GM23338 (cell line): ENCODE results near the gene ZFYVE28. TPM values are rescaled to one million over a fixed set of nuclear protein-coding genes. Genes with fewer than 3 reads are reported as not detected.

Experiments
- ATAC-seq: fragments of 200-7000 bp; cut with Tn5 transposase; 3 replicates; pipeline ENCODE4 v1.9.1; 2020
- DNase-seq: peaks from one replicate; pipeline ENCODE4 v3.0.0-alpha.2; 2015; ENCODE audit warnings: low spot score
- H2AFZ ChIP-seq: fragments of 200-600 bp; sonication (generic); 2 replicates; pipeline ENCODE4 v1.8.0; 2016; ENCODE audit warnings: antibody characterized with exemption, mild to moderate bottlenecking, moderate library complexity
- H3F3A ChIP-seq: fragments of 200-600 bp; sonication (generic); replicated peaks from 2 replicates; pipeline ENCODE4 v1.8.0; 2017; ENCODE audit warnings: antibody characterized with exemption, mixed run types, low read depth
- H3K27ac ChIP-seq: fragments of 200-600 bp; sonication (generic); 2 replicates; pipeline ENCODE4 v1.6.1; 2016; ENCODE audit warnings: low read depth
- H3K27me3 ChIP-seq: fragments of 200-600 bp; sonication (generic); 2 replicates; pipeline ENCODE4 v1.8.0; 2016; ENCODE audit warnings: mild to moderate bottlenecking, mixed run types, moderate library complexity; ENCODE audit not compliant: insufficient read depth
- H3K36me3 ChIP-seq: fragments of 200-600 bp; sonication (generic); 2 replicates; pipeline ENCODE4 v1.8.0; 2016; ENCODE audit warnings: mild to moderate bottlenecking; ENCODE audit not compliant: insufficient read depth
- H3K4me1 ChIP-seq: fragments of 200-600 bp; sonication (generic); 2 replicates; pipeline ENCODE4 v1.8.0; 2016; ENCODE audit warnings: mild to moderate bottlenecking, moderate library complexity; ENCODE audit not compliant: insufficient read depth
- H3K4me2 ChIP-seq: fragments of 200-600 bp; sonication (generic); 2 replicates; pipeline ENCODE4 v1.7.1; 2017; ENCODE audit warnings: mixed run types
- H3K4me3 ChIP-seq: fragments of 200-600 bp; sonication (generic); 2 replicates; pipeline ENCODE4 v1.6.1; 2016; ENCODE audit warnings: mixed run types
- H3K79me2 ChIP-seq: fragments of 200-600 bp; sonication (generic); replicated peaks from 2 replicates; pipeline ENCODE4 v1.8.0; 2017; ENCODE audit warnings: mild to moderate bottlenecking; ENCODE audit not compliant: insufficient read depth
- H3K9me2 ChIP-seq: fragments of 200-600 bp; sonication (generic); 2 replicates; pipeline ENCODE4 v1.8.0; 2017; ENCODE audit not compliant: insufficient read depth
- H4K20me1 ChIP-seq: fragments of 200-600 bp; sonication (generic); replicated peaks from 2 replicates; pipeline ENCODE4 v1.8.0; 2017; ENCODE audit warnings: mild to moderate bottlenecking; ENCODE audit not compliant: insufficient read depth
- H3K27ac Mint-ChIP-seq: 2 replicates; pipeline ENCODE4 v1.8.0; 2020; ENCODE audit warnings: inconsistent platforms, mild to moderate bottlenecking, moderate library complexity, mixed read lengths
- H3K27me3 Mint-ChIP-seq: 3 replicates; pipeline ENCODE4 v1.8.0; 2022; ENCODE audit warnings: low read depth, mild to moderate bottlenecking, moderate library complexity, mixed read lengths, inconsistent platforms; ENCODE audit not compliant: insufficient read depth, poor library complexity
- H3K36me3 Mint-ChIP-seq: 3 replicates; pipeline ENCODE4 v1.8.0; 2021; ENCODE audit warnings: low read depth, mild to moderate bottlenecking, inconsistent platforms, moderate library complexity, mixed read lengths
- H3K4me1 Mint-ChIP-seq: 3 replicates; pipeline ENCODE4 v1.8.0; 2020; ENCODE audit warnings: mild to moderate bottlenecking, inconsistent platforms, mixed read lengths
- H3K4me3 Mint-ChIP-seq: 3 replicates; pipeline ENCODE4 v1.8.0; 2021; ENCODE audit warnings: moderate library complexity, mild to moderate bottlenecking, inconsistent platforms, mixed read lengths
- H3K9me3 Mint-ChIP-seq: 3 replicates; pipeline ENCODE4 v1.8.0; 2020; ENCODE audit warnings: moderate library complexity, mild to moderate bottlenecking, inconsistent platforms, mixed read lengths
- CREB1 ChIP-seq: fragments of 250-450 bp; sonication (Bioruptor Pico); IDR thresholded peaks from 2 replicates; pipeline ENCODE4 v1.5.0; 2020; ENCODE audit warnings: low read depth, mild to moderate bottlenecking, moderate library complexity
- EZH2 ChIP-seq: fragments of 200-600 bp; sonication (generic); IDR thresholded peaks from one replicate; pipeline ENCODE4 v1.8.0; 2017; ENCODE audit warnings: antibody characterized with exemption, mild to moderate bottlenecking, low read depth; ENCODE audit not compliant: unreplicated experiment
- JUNB ChIP-seq: IDR thresholded peaks from one replicate; pipeline ENCODE4 v1.6.1; 2016; ENCODE audit warnings: antibody characterized with exemption; ENCODE audit not compliant: unreplicated experiment
- POLR2AphosphoS5 ChIP-seq: IDR thresholded peaks from 2 replicates; pipeline ENCODE4 v1.6.1; 2016; ENCODE audit warnings: antibody characterized with exemption, low read depth
- ZNF114 ChIP-seq: fragments of 250-450 bp; sonication (Bioruptor Pico); IDR thresholded peaks from 2 replicates; pipeline ENCODE4 v1.5.0; 2020; ENCODE audit warnings: mild to moderate bottlenecking, moderate library complexity
- polyA plus RNA-seq: library from polyadenylated mRNA; unstranded; fragments of >200 nt; fragmentation: Nextera tagmentation; extraction: Ambion mirVana; gene quantifications from 2 replicates; pipeline ENCODE4 v1.2.1, GENCODE V29; 2016
- total RNA-seq: library from RNA; depleted of rRNA; stranded (reverse); fragments of >200 nt; shearing (Covaris generic); gene quantifications from 2 replicates; pipeline ENCODE4 v1.2.3, GENCODE V29; 2014
- TF ChIP-seq, protein P1 (sequence below), 2 experiments: fragments of 200-600 bp in 1 of 2; sonication (generic) in 1 of 2; conservative IDR thresholded peaks; 2 replicates each; pipeline versions ENCODE4 v1.5.1 to v1.6.1; 2016 to 2017; ENCODE audit warnings: antibody characterized with exemption in 2 of 2, low read depth in 2 of 2, mild to moderate bottlenecking in 2 of 2, moderate library complexity in 1 of 2
- TF ChIP-seq, protein P2 (sequence below): IDR thresholded peaks from one replicate; pipeline ENCODE4 v1.6.1; 2018; ENCODE audit warnings: antibody characterized with exemption; ENCODE audit not compliant: unreplicated experiment

The ZFYVE28 gene
- total and polyA plus RNA-seq, 2 experiments from 2014 or later = 2.6 to 4.6 TPM

DNA sequence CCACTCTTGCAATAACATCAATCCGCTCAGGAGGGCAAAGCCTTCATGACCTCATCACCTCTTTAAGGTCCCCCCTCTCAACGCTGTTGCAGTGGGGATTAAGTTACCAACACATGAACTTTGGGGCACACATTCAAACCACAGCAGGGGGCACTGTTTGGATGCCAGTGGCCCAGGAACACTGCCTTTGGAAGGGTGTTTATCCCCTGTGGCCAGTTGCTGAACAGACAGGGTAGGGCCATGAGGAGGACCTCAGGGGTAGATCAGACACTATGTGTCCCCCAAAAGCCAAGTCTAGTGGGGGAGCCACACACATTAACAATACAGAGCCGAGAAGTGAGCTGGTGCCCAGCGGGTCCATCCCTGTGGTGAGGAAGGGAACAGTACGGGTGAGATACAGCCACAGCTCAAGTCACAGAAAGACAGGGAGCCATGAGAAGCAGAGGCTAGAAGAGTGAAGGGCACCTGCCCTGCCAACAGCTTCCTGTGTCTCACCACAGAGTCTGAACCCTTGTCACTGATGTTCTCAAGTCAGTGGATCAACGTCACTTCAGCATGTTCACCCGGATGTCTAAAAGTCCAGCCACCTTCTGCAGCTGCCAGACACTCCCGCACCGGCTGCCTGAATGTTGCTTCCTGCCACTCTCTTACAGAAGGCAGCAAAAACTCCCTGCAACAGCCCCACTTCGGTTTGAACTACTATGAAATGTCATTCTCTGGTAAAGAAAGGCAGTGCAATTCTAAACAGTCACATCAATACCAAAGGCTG, 136.7 kb downstream of the ZFYVE28 start:
- TF ChIP-seq CREB1 = no peak
- TF ChIP-seq, protein P1, sequence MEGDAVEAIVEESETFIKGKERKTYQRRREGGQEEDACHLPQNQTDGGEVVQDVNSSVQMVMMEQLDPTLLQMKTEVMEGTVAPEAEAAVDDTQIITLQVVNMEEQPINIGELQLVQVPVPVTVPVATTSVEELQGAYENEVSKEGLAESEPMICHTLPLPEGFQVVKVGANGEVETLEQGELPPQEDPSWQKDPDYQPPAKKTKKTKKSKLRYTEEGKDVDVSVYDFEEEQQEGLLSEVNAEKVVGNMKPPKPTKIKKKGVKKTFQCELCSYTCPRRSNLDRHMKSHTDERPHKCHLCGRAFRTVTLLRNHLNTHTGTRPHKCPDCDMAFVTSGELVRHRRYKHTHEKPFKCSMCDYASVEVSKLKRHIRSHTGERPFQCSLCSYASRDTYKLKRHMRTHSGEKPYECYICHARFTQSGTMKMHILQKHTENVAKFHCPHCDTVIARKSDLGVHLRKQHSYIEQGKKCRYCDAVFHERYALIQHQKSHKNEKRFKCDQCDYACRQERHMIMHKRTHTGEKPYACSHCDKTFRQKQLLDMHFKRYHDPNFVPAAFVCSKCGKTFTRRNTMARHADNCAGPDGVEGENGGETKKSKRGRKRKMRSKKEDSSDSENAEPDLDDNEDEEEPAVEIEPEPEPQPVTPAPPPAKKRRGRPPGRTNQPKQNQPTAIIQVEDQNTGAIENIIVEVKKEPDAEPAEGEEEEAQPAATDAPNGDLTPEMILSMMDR (conservative IDR thresholded peaks at IDR 0.05; ENCODE audit: low read depth in 2 of 2) = peak in 1 of 2 experiments; percentile 31; a peak in 2 of 4 replicates
- TF ChIP-seq JUNB = no peak
- no peak for TF ChIP-seq POLR2AphosphoS5
- no peak for TF ChIP-seq EZH2
- TF ChIP-seq, protein P2, sequence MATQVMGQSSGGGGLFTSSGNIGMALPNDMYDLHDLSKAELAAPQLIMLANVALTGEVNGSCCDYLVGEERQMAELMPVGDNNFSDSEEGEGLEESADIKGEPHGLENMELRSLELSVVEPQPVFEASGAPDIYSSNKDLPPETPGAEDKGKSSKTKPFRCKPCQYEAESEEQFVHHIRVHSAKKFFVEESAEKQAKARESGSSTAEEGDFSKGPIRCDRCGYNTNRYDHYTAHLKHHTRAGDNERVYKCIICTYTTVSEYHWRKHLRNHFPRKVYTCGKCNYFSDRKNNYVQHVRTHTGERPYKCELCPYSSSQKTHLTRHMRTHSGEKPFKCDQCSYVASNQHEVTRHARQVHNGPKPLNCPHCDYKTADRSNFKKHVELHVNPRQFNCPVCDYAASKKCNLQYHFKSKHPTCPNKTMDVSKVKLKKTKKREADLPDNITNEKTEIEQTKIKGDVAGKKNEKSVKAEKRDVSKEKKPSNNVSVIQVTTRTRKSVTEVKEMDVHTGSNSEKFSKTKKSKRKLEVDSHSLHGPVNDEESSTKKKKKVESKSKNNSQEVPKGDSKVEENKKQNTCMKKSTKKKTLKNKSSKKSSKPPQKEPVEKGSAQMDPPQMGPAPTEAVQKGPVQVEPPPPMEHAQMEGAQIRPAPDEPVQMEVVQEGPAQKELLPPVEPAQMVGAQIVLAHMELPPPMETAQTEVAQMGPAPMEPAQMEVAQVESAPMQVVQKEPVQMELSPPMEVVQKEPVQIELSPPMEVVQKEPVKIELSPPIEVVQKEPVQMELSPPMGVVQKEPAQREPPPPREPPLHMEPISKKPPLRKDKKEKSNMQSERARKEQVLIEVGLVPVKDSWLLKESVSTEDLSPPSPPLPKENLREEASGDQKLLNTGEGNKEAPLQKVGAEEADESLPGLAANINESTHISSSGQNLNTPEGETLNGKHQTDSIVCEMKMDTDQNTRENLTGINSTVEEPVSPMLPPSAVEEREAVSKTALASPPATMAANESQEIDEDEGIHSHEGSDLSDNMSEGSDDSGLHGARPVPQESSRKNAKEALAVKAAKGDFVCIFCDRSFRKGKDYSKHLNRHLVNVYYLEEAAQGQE = no peak
- TF ChIP-seq ZNF114 = no peak

DNA sequence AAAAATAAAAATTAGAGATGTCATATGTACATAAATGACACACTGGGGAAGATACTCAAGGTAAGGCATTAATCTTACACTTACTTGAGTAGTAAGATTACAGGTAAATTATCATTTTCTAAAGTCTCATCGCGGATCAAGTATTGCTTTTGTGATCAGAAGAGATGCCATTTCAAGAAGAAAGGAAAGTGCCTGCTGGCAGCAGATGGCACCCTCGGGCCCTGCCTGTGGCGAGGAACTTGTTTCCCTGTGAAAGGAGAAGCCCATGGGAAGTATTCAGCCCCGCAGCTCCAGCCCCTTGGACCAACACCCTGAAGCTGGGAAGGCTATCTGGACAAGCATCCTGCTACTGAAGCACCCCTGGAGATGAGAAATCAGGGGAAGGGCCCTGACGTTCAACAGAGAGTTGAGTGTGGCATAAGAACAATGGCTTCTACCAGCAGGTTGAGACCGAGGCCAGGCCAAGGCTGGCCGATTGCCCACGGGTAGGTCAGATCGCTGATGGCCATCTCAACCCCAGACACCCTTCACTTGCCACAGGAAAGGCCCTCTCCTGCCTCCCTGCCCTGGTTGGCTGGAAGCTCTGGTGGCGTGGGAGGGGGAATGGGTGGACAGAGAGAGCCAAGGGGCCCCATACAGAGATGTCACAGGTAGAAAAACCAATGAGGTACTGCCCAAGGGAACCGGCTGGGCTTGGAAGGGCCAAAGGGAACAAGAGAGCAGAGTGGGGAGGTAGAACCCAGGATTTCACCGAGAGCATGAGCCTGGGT, 137.7 kb downstream of the ZFYVE28 start:
- Histone ChIP-seq H3F3A (no peaks in the 10 kb centered on the region), H2AFZ (no peak overlapping the region), H3K4me2 (no peak overlapping the region), H3K36me3 (no peaks in the 10 kb centered on the region), H4K20me1 (no peaks in the 10 kb centered on the region), H3K27me3 (no peaks in the 10 kb centered on the region), H3K27ac (no peak overlapping the region), H3K9me2 (no peaks in the 10 kb centered on the region), H3K4me1 (no peaks in the 10 kb centered on the region), H3K79me2 (no peaks in the 10 kb centered on the region), H3K4me3 (no peak overlapping the region)
- DNase-seq = no peak
- ATAC-seq = no peak
- no peaks in the 10 kb centered on the region for H3K9me3 Mint-ChIP-seq
- no peak overlapping the region for H3K27ac Mint-ChIP-seq
- H3K4me1 Mint-ChIP-seq = no peaks in the 10 kb centered on the region
- H3K36me3 Mint-ChIP-seq = no peaks in the 10 kb centered on the region
- H3K27me3 Mint-ChIP-seq = peaks cover 10% of the 10 kb centered on the region
- no peak overlapping the region for H3K4me3 Mint-ChIP-seq
- TF ChIP-seq, protein P1 (conservative IDR thresholded peaks at IDR 0.05; ENCODE audit: low read depth in 2 of 2) = 0 out of 4 replicates have a peak, but pooled peaks of 1 of the 2 experiments have one; percentile 6
- no peak for TF ChIP-seq JUNB

More for the DNA sequence above, 136.7 kb downstream of the ZFYVE28 start:
- H3K4me1 ChIP-seq = no peaks in the 10 kb centered on the region
- H3K4me3 ChIP-seq = no peak overlapping the region
- H3K27me3 Mint-ChIP-seq = peaks cover 10% of the 10 kb centered on the region
- no peak overlapping the region for H3K4me3 Mint-ChIP-seq
- no peaks in the 10 kb centered on the region for H4K20me1 ChIP-seq
- H3K27me3 ChIP-seq = no peaks in the 10 kb centered on the region
- H3K4me2 ChIP-seq = no peak overlapping the region
- no peak overlapping the region for H3K27ac ChIP-seq
- H3K36me3 Mint-ChIP-seq = no peaks in the 10 kb centered on the region; the same call in 2 of the 3 replicates
- no peaks in the 10 kb centered on the region for H3F3A ChIP-seq
- no peaks in the 10 kb centered on the region for H3K36me3 ChIP-seq
- no peaks in the 10 kb centered on the region for H3K9me2 ChIP-seq
- H2AFZ ChIP-seq = no peak overlapping the region
- ATAC-seq (peak; percentile 36; the same call in 2 of the 3 replicates), DNase-seq (no peak)
- peaks cover 2% of the 10 kb centered on the region; the same call in 2 of the 3 replicates for H3K4me1 Mint-ChIP-seq
- H3K9me3 Mint-ChIP-seq = no peaks in the 10 kb centered on the region
- H3K79me2 ChIP-seq = no peaks in the 10 kb centered on the region
- no peak overlapping the region for H3K27ac Mint-ChIP-seq
